PFSK-1 (cell line): ENCODE results near the gene NKPD1.

Source experiments
- FOXP2 ChIP-seq: optimal IDR thresholded peaks from 2 replicates; pipeline ENCODE3; 2011; ENCODE audit warnings: borderline replicate concordance, control low read depth, inconsistent platforms; ENCODE audit not compliant: insufficient read depth; ENCODE audit errors: extremely low read length, extremely low read depth
- POLR2AphosphoS5 ChIP-seq: IDR thresholded peaks from 2 replicates; pipeline ENCODE4 v1.6.1; 2012; ENCODE audit warnings: low read depth, mild to moderate bottlenecking, control low read depth, low read length, moderate library complexity
- SIN3A ChIP-seq: IDR thresholded peaks from 2 replicates; pipeline ENCODE4 v1.6.1; 2012; ENCODE audit warnings: mild to moderate bottlenecking, low read length, moderate library complexity, borderline replicate concordance; ENCODE audit not compliant: insufficient read depth
- TAF1 ChIP-seq: IDR thresholded peaks from 2 replicates; pipeline ENCODE4 v1.6.1; 2012; ENCODE audit warnings: low read length, control low read depth, borderline replicate concordance; ENCODE audit not compliant: insufficient read depth
- TF ChIP-seq, protein P1 (sequence below), 2 experiments: IDR thresholded peaks; 2 replicates each; pipeline versions ENCODE4 v1.6.1 to v1.8.0; 2011 to 2012; ENCODE audit warnings: low read depth in 2 of 2, low read length in 2 of 2, control low read depth in 1 of 2, inconsistent platforms in 1 of 2, mild to moderate bottlenecking in 1 of 2, moderate library complexity in 1 of 2; ENCODE audit not compliant: insufficient read depth in 1 of 2

Gene NKPD1

DNA sequence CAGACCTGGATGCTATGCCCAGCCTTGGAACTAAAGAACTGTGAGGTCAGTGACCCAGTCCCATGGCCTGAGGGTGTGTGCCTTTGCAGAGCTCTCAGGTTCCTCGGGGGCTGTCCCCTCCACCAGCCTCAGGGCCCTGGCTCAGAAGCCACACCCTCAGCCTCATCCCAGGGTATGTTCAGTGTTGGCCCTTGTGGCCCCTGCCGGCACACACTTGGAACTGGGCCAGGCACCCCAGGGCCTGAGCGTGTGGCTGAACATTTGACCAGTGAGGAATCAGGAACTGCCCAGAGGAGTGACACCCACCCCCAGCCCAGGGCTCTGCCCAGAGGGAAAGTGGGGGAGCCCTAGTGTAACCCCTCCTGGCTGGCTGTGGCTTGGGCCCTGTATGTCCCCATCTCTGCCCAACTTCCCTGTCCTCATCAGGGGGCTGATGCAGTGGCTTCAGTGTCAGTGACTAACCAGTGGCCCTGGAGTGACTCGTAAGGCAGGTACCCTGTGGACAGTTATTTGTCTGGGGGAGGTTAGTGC is 10.0 kb downstream of the NKPD1 start:
- TF ChIP-seq POLR2AphosphoS5 = no peak
- no peak for TF ChIP-seq FOXP2
- TF ChIP-seq, protein P1, sequence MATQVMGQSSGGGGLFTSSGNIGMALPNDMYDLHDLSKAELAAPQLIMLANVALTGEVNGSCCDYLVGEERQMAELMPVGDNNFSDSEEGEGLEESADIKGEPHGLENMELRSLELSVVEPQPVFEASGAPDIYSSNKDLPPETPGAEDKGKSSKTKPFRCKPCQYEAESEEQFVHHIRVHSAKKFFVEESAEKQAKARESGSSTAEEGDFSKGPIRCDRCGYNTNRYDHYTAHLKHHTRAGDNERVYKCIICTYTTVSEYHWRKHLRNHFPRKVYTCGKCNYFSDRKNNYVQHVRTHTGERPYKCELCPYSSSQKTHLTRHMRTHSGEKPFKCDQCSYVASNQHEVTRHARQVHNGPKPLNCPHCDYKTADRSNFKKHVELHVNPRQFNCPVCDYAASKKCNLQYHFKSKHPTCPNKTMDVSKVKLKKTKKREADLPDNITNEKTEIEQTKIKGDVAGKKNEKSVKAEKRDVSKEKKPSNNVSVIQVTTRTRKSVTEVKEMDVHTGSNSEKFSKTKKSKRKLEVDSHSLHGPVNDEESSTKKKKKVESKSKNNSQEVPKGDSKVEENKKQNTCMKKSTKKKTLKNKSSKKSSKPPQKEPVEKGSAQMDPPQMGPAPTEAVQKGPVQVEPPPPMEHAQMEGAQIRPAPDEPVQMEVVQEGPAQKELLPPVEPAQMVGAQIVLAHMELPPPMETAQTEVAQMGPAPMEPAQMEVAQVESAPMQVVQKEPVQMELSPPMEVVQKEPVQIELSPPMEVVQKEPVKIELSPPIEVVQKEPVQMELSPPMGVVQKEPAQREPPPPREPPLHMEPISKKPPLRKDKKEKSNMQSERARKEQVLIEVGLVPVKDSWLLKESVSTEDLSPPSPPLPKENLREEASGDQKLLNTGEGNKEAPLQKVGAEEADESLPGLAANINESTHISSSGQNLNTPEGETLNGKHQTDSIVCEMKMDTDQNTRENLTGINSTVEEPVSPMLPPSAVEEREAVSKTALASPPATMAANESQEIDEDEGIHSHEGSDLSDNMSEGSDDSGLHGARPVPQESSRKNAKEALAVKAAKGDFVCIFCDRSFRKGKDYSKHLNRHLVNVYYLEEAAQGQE (IDR thresholded peaks at IDR 0.05; ENCODE audit: insufficient read depth in 1 of 2, low read depth in 2 of 2, low read length in 2 of 2) = no peak
- TF ChIP-seq SIN3A = no peak
- TF ChIP-seq TAF1 = no peak

DNA sequence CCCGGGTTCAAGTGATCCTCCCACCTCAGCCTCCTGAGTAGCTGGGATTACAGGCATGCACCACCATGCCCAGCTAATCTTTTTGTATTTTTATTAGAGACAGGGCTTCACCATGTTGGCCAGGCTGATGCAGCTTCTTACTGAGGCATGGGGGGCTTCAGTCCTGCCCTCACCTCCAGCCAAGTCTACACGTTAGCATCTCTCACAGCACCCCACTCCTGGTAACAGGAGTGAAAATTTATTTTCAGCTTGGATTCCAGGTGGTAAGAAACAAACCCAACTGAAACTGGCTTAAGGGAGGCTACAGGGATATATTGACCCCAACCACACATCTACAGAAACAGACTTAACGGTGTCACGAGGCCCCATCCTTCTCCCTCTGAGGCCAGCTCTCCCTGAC is 10.6 kb downstream of the NKPD1 start:
- no peak for TF ChIP-seq TAF1
- TF ChIP-seq, protein P1 (IDR thresholded peaks at IDR 0.05; ENCODE audit: insufficient read depth in 1 of 2, low read depth in 2 of 2, low read length in 2 of 2) = no peak

GRCh38 chr19:45149129-45149528 is 11.7 kb downstream of the NKPD1 start:
- TF ChIP-seq FOXP2 (no peak), TAF1 (no peak), SIN3A (no peak), POLR2AphosphoS5 (no peak)
- TF ChIP-seq, protein P1 (IDR thresholded peaks at IDR 0.05; ENCODE audit: insufficient read depth in 1 of 2, low read depth in 2 of 2, low read length in 2 of 2) = no peak

DNA sequence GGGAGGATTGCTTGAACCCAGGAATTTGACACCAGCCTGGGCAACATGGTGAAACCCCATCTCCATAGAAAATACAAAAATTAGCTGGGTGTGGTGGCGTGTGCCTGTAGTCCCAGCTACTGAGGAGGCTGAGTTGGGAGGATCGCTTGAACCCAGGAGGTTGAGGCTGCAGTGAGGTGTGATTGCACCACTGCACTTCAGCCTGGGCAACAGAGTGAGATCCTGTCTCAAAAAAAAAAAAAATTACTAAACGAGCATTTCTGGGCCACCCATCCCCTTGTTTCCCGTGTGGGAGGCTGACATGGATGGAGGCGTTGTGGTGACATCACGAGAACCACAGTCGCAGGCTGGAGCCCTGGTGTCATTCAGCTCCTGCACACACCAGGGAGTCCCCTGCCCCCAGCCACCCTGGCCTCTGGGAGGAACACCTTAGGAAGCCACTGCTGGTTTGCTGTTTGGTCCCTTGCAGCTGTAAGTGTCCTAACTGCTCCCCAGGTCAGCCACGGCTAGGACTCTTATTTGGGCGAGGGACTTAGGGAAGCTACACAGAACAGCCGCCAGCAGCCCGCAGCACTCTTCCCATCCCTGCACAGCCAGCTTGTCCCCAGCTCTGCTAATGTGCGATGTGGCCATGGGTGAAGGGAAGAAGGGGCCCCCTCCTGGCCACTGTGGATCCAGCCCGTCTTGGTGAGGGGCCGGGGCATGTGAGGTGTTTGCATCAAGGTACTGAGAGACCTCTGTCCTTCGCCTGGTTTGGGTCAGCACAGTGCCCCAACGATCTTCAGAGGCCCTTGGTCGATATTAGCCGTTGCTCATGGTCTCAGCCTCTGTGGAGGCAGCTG is 12.7 kb downstream of the NKPD1 start:
- no peak for TF ChIP-seq TAF1
- TF ChIP-seq, protein P1 (IDR thresholded peaks at IDR 0.05; ENCODE audit: insufficient read depth in 1 of 2, low read depth in 2 of 2, low read length in 2 of 2) = no peak
- no peak for TF ChIP-seq FOXP2
- TF ChIP-seq SIN3A = no peak
- no peak for TF ChIP-seq POLR2AphosphoS5
